ENCODE data around the gene NHERF1. TPM values are rescaled to one million over a fixed set of nuclear protein-coding genes. Genes with fewer than 3 reads are reported as not detected.

NHERF1 gene
- total and polyA plus RNA-seq, 2 of the 13 experiments (the other 11 are each of a cell fraction or from before 2014, with no cell fraction given), result 169 to 269 TPM

- TF ChIP-seq ELK4 (CRISPR knock-in tag; IDR thresholded peaks at IDR 0.05; ENCODE audit: borderline replicate concordance) (peak; percentile 73; the same call in 1 of the 2 replicates), ZNF12 (CRISPR knock-in tag; IDR thresholded peaks at IDR 0.05) (0 out of 2 replicates have a peak, but pooled peaks have one; percentile 33), IRF1 (CRISPR knock-in tag; IDR thresholded peaks at IDR 0.05; ENCODE audit: low read depth) (peak; percentile 75; the same call in 1 of the 2 replicates), ZNF558 (CRISPR knock-in tag; IDR thresholded peaks at IDR 0.05; ENCODE audit: borderline replicate concordance) (peak; percentile 94; the same call in 1 of the 2 replicates), ZNF264 (CRISPR knock-in tag; IDR thresholded peaks at IDR 0.05) (peak; percentile 75; the same call in 1 of the 2 replicates), ZNF512B (CRISPR knock-in tag; IDR thresholded peaks at IDR 0.05; ENCODE audit: borderline replicate concordance) (0 out of 2 replicates have a peak, but pooled peaks have one; percentile 50), TERF1 (CRISPR knock-in tag; IDR thresholded peaks at IDR 0.05) (peak; percentile 70; the same call in 1 of the 2 replicates), MYC (CRISPR knock-in tag; IDR thresholded peaks at IDR 0.05; ENCODE audit: borderline replicate concordance) (peak; percentile 69), CSRNP2 (CRISPR knock-in tag; conservative IDR thresholded peaks at IDR 0.05; ENCODE audit: low read depth) (no peak), ZNF761 (CRISPR knock-in tag; conservative IDR thresholded peaks at IDR 0.05) (0 out of 2 replicates have a peak, but pooled peaks have one; percentile 1), CREBL2 (CRISPR knock-in tag; IDR thresholded peaks at IDR 0.05; ENCODE audit: borderline replicate concordance) (peak; percentile 93), TMF1 (CRISPR knock-in tag; IDR thresholded peaks at IDR 0.05; ENCODE audit: low read depth) (peak; percentile 75; the same call in 1 of the 2 replicates), CBX1 (IDR thresholded peaks at IDR 0.05; ENCODE audit: low read depth) (peak; percentile 59)
- TF ChIP-seq, protein P1, sequence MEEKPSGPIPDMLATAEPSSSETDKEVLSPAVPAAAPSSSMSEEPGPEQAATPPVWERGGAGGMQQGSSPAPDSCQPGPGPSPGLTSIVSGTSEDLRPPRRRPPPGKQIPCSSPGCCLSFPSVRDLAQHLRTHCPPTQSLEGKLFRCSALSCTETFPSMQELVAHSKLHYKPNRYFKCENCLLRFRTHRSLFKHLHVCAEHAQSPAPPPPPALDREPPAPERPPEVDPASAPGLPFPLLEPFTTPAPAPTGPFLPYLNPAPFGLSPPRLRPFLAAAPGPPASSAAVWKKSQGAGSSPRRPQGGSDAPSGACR (CRISPR knock-in tag; IDR thresholded peaks at IDR 0.05), result peak; percentile 95
- TF ChIP-seq, protein P2, sequence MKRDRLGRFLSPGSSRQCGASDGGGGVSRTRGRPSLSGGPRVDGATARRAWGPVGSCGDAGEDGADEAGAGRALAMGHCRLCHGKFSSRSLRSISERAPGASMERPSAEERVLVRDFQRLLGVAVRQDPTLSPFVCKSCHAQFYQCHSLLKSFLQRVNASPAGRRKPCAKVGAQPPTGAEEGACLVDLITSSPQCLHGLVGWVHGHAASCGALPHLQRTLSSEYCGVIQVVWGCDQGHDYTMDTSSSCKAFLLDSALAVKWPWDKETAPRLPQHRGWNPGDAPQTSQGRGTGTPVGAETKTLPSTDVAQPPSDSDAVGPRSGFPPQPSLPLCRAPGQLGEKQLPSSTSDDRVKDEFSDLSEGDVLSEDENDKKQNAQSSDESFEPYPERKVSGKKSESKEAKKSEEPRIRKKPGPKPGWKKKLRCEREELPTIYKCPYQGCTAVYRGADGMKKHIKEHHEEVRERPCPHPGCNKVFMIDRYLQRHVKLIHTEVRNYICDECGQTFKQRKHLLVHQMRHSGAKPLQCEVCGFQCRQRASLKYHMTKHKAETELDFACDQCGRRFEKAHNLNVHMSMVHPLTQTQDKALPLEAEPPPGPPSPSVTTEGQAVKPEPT (CRISPR knock-in tag; IDR thresholded peaks at IDR 0.05; ENCODE audit: low read depth), result no peak; the same call in 1 of the 2 replicates
These were observed at the start of gene NHERF1 (continued) for GRCh38 chr17:74748529-74749278.
